Right lobe of liver (tissue), 6 donors: ENCODE measurements around the gene ZNF319. TPM values are rescaled to one million over a fixed set of nuclear protein-coding genes. Genes with fewer than 3 reads are reported as not detected.
A peak's percentile ranks its signal among the peaks of the same experiment; 100 is the strongest.

Experiments used
- ATAC-seq, 4 donors: fragments of 200-7000 bp; cut with Tn5 transposase; one replicate each; pipeline ENCODE4 v1.9.1; 2020; ENCODE audit warnings: mild to moderate bottlenecking in 4 of 4, moderate library complexity in 4 of 4
- DNase-seq, 3 donors: peaks; one replicate each; pipeline ENCODE4 v3.0.0-alpha.2; 2020
- H3K27ac ChIP-seq, 3 donors: fragments of 200-600 bp; one replicate each; pipeline ENCODE4 v1.8.0; 2022
- H3K27me3 ChIP-seq, 2 donors: fragments of 200-600 bp; one replicate each; pipeline ENCODE4 v1.8.0; 2022
- H3K36me3 ChIP-seq, 4 donors: fragments of 200-600 bp; sonication (generic) in 1 of 4; one replicate each; pipeline versions ENCODE4 v1.5.1 to v1.8.0; 2017 to 2022; ENCODE audit warnings: control low read depth in 1 of 4
- H3K4me1 ChIP-seq, 4 donors: fragments of 200-600 bp; sonication (generic) in 1 of 4; one replicate each; pipeline versions ENCODE4 v1.5.1 to v1.8.0; 2017 to 2022; ENCODE audit warnings: control low read depth in 1 of 4
- H3K4me3 ChIP-seq, 3 donors: fragments of 200-600 bp; one replicate each; pipeline ENCODE4 v1.8.0; 2022
- H3K9me3 ChIP-seq, 4 donors: fragments of 200-600 bp; sonication (generic) in 1 of 4; one replicate each; pipeline versions ENCODE4 v1.5.1 to v1.8.0; 2017 to 2022; ENCODE audit warnings: control low read depth in 1 of 4
- CTCF ChIP-seq, 4 donors: fragments of 200-600 bp in 3 of 4; fragments of 450-650 bp in 1 of 4; IDR thresholded peaks; one replicate each; pipeline versions ENCODE4 v1.5.1 to v1.8.0; 2016 to 2022; ENCODE audit warnings: antibody characterized with exemption in 4 of 4, mild to moderate bottlenecking in 2 of 4
- POLR2A ChIP-seq: fragments of 450-650 bp; IDR thresholded peaks from one replicate; pipeline ENCODE4 v1.6.1; 2017; ENCODE audit warnings: antibody characterized with exemption, mild to moderate bottlenecking
- WGBS: methylation state at CpG from one replicate; pipeline ENCODE4 v1.1.6; 2018; ENCODE audit warnings: low coverage, low lambda C conversion rate; ENCODE audit not compliant: insufficient coverage; ENCODE audit errors: missing lambda C conversion rate; 5-methylcytosine and 5-hydroxymethylcytosine counted together
- intact Hi-C, 2 donors: fragments of 100-400 bp; cut with DNase I; formaldehyde crosslinking; loops; one replicate each; pipeline versions ENCODE4 v1.11.2 to v1.14.1; 2022
- total RNA-seq, 6 experiments: library from RNA; depleted of rRNA in 2 of 6; stranded (reverse); fragments of >200 nt in 2 of 6; fragmentation: NEBNext Ultra II Directional in 3 of 6; extraction: Animal tissue kit (Norgen Biotek cat#: 25700) in 3 of 6; gene quantifications; one replicate each; pipeline versions ENCODE4 v1.1.0 to v1.2.4, GENCODE V29; 2016 to 2023
- donor health status: DM: no; HTN: yes; CAD: no.
- donor health status: DM: no; HTN: no; CAD: no.
- donor health status: DM: no; HTN: no; CAD: no.
- donor health status: DM: no; HTN: yes; CAD: no.
- donor health status: DM: no; HTN: yes; CAD: no.

The ZNF319 gene
- total RNA-seq, 6 experiments from 2014 or later = 2.5 to 4.9 (median 3.4) TPM

- peak in 2 of 3 donors; percentile 69 to 79 for DNase-seq
- Histone ChIP-seq H3K27me3 (no peaks in the 10 kb centered on the region), H3K4me3 (peak overlapping the region in 1 of 3 donors; percentile 14), H3K27ac (peak overlapping the region in 2 of 3 donors; percentile 69 to 70), H3K4me1 (peaks cover 0 to 67% (median 39%) of the 10 kb centered on the region in 4 donors), H3K9me3 (no peaks in the 10 kb centered on the region), H3K36me3 (no peaks in the 10 kb centered on the region)
- no peak for TF ChIP-seq CTCF (IDR thresholded peaks at IDR 0.05)
- TF ChIP-seq POLR2A = peak; percentile 33
- ATAC-seq = peak; percentile 3 to 41 (median 22)
- 34% methylated on average over 6 of the region's 11 CpGs for WGBS
- intact Hi-C loops = no loop called here
Measured at GRCh38 chr16:58030136-58030840, 29.8 kb upstream of the ZNF319 start.

- no peaks in the 10 kb centered on the region for H3K36me3 ChIP-seq
- intact Hi-C loops = no loop called here
- TF ChIP-seq CTCF (IDR thresholded peaks at IDR 0.05) = no peak
- TF ChIP-seq POLR2A = no peak
- peaks cover 0 to 72% (median 41%) of the 10 kb centered on the region in 4 donors for H3K4me1 ChIP-seq
- no peaks in the 10 kb centered on the region for H3K27me3 ChIP-seq
- no peak for DNase-seq
- ATAC-seq = no peak
- no peaks in the 10 kb centered on the region for H3K9me3 ChIP-seq
- WGBS = 50% methylated on average over 1 of the region's 2 CpGs
- no peak overlapping the region for H3K4me3 ChIP-seq
- H3K27ac ChIP-seq = no peak overlapping the region
Measured at GRCh38 chr16:58029410-58029809, 28.9 kb upstream of the ZNF319 start.

GRCh38 chr16:58028541-58029070 lies 28.1 kb upstream of the ZNF319 start:
- no peak for ATAC-seq
- Histone ChIP-seq H3K27ac (no peak overlapping the region), H3K27me3 (no peaks in the 10 kb centered on the region), H3K9me3 (no peaks in the 10 kb centered on the region), H3K4me1 (peaks cover 0 to 75% (median 42%) of the 10 kb centered on the region in 4 donors), H3K36me3 (no peaks in the 10 kb centered on the region), H3K4me3 (no peak overlapping the region)
- intact Hi-C loops = no loop called here
- peak in 2 of 3 donors; percentile 30 to 53 for DNase-seq
- TF ChIP-seq POLR2A (no peak), CTCF (IDR thresholded peaks at IDR 0.05) (no peak)
- 33% methylated on average over 2 of the region's 6 CpGs for WGBS

- Histone ChIP-seq H3K27ac (no peak overlapping the region), H3K4me3 (peak overlapping the region; percentile 82 to 93 (median 91)), H3K36me3 (no peaks in the 10 kb centered on the region), H3K4me1 (peaks cover 0 to 74% (median 40%) of the 10 kb centered on the region in 4 donors), H3K27me3 (no peaks in the 10 kb centered on the region), H3K9me3 (no peaks in the 10 kb centered on the region)
- ATAC-seq = no peak
- peak in 1 of 3 donors; percentile 13 for DNase-seq
- intact Hi-C loops = no loop called here
- no peak for TF ChIP-seq POLR2A
- TF ChIP-seq CTCF (IDR thresholded peaks at IDR 0.05) = no peak
- 60% methylated on average over 1 of the region's 8 CpGs for WGBS
Measured at GRCh38 chr16:58027916-58028455, 27.5 kb upstream of the ZNF319 start.
